Adrenal gland (tissue), 12 donors: ENCODE results near the gene RGCC. TPM values are rescaled to one million over a fixed set of nuclear protein-coding genes. Genes with fewer than 3 reads are reported as not detected.

Source experiments
- DNase-seq, 7 donors: peaks; one replicate each; pipeline ENCODE4 v3.0.0-alpha.2; 2019 to 2020
- H3K27ac ChIP-seq, 5 donors: fragments of 200-600 bp; sonication (generic) in 4 of 5; 1 replicate in 3 of 5; 2 replicates in 2 of 5; pipeline versions ENCODE4 v1.5.1 to v1.8.0; 2016 to 2020; ENCODE audit warnings: mild to moderate bottlenecking in 1 of 5
- H3K27me3 ChIP-seq: fragments of 200-600 bp; 2 replicates; pipeline ENCODE4 v1.8.0; 2021
- H3K36me3 ChIP-seq, 2 donors: fragments of 200-600 bp; replicated peaks in 1 of 2; 1 replicate in 1 of 2; 2 replicates in 1 of 2; pipeline versions ENCODE4 v1.5.1 to v1.8.0; 2018 to 2022
- H3K4me1 ChIP-seq, 2 donors: fragments of 200-600 bp; replicated peaks in 1 of 2; 1 replicate in 1 of 2; 2 replicates in 1 of 2; pipeline versions ENCODE4 v1.5.1 to v1.8.0; 2018 to 2021
- H3K4me3 ChIP-seq, 4 donors: fragments of 200-600 bp; sonication (generic) in 3 of 4; one replicate each; pipeline ENCODE4 v1.5.1; 2016 to 2018
- H3K9me3 ChIP-seq, 3 donors: fragments of 200-600 bp; sonication (generic) in 1 of 3; replicated peaks in 1 of 3; 1 replicate in 2 of 3; 2 replicates in 1 of 3; pipeline versions ENCODE4 v1.5.1 to v1.8.0; 2016 to 2021
- CTCF ChIP-seq, 6 experiments: fragments of 450-650 bp in 4 of 6; fragments of 200-600 bp in 2 of 6; sonication (generic) in 1 of 6; IDR thresholded peaks; 1 replicate in 5 of 6; 2 replicates in 1 of 6; pipeline versions ENCODE4 v1.5.1 to v1.8.0; 2016 to 2021; ENCODE audit warnings: antibody characterized with exemption in 6 of 6, mild to moderate bottlenecking in 2 of 6, moderate library complexity in 1 of 6
- POLR2A ChIP-seq, 2 donors: fragments of 450-650 bp; IDR thresholded peaks; one replicate each; pipeline ENCODE4 v1.6.1; 2017; ENCODE audit warnings: antibody characterized with exemption in 2 of 2, mild to moderate bottlenecking in 2 of 2, moderate library complexity in 1 of 2
- WGBS, 4 donors: extraction: QIAGEN DNeasy Blood & Tissue Kit in 2 of 4; methylation state at CpG; one replicate each; pipeline versions ENCODE4 v1.1.5 to v1.1.7; 2013 to 2017; 5-methylcytosine and 5-hydroxymethylcytosine counted together
- intact Hi-C, 2 donors: fragments of 100-400 bp; cut with DNase I; formaldehyde crosslinking; loops; one replicate each; pipeline versions ENCODE4 v1.14.1 to v1.15.0; 2022 to 2023
- polyA plus RNA-seq, 3 donors: library from polyadenylated mRNA; stranded (reverse); fragments of 200-250 nt in 2 of 3; fragments of 350-450 nt in 1 of 3; fragmentation: Illumina TruSeq in 1 of 3; extraction: RNeasy Lipid Tissue Mini Kit (QIAGEN cat#74804) in 1 of 3; gene quantifications; one replicate each; pipeline ENCODE4 v1.2.3, GENCODE V29; 2013 to 2014
- total RNA-seq, 9 donors: library from RNA; depleted of rRNA in 4 of 9; stranded (reverse); fragments of >200 nt in 4 of 9; fragments of 120-200 nt in 1 of 9; fragmentation: NEBNext Ultra II Directional in 1 of 9; extraction: Animal tissue kit (Norgen Biotek cat#: 25700) in 1 of 9; gene quantifications; one replicate each; pipeline versions ENCODE4 v1.1.0 to v1.2.4, GENCODE V29; 2013 to 2023
- donor health status: healthy with polysubstance abuse.
- donor health status: Bipolar disorder and iron deficiency.
- donor health status: DM: yes; HTN: yes; CAD: no.
- donor health status: DM: no; HTN: no; CAD: no.
- donor health status: DM: no; HTN: no; CAD: no.
- donor health status: DM: yes; HTN: yes; CAD: no.

The RGCC gene
- total and polyA plus RNA-seq, 12 donors: 6.2 to 151 (median 28.8) TPM

DNA sequence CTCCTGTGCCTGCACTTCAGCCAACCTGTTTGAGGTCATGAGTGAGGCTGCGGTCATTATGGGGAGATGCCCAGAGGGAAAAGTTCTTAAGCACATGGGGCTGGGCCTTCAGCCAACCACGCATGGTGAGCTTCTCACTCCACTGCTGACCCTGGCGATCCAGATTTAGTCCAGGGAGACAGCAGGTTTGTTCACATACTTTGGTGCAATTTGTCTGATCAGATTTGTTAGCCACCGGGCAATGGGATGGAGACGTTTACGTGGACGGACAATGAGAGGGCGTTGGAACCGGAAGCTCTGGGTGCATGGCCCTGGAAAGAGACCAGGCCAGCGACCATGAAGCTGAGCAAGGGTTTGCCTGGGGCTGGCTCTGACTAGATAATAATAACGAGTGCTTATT, 56.2 kb downstream of the RGCC start:
- H3K4me1 ChIP-seq: no peaks in the 10 kb centered on the region
- 88 to 94% (median 91%) methylated on average over 11 of the region's 11 CpGs for WGBS, 4 donors
- DNase-seq: no peak
- H3K9me3 ChIP-seq: no peaks in the 10 kb centered on the region
- intact Hi-C loops: loop anchor here in 1 of 2 donors (5.0 kb wide), 1 partner anchor 136 kb away; no protein-coding TSS in a partner anchor
- no peaks in the 10 kb centered on the region for H3K27me3 ChIP-seq
- no peak overlapping the region for H3K27ac ChIP-seq
- TF ChIP-seq POLR2A (IDR thresholded peaks at IDR 0.05) (no peak), CTCF (IDR thresholded peaks at IDR 0.05) (no peak)
- no peak overlapping the region for H3K4me3 ChIP-seq
- H3K36me3 ChIP-seq: no peaks in the 10 kb centered on the region

DNA sequence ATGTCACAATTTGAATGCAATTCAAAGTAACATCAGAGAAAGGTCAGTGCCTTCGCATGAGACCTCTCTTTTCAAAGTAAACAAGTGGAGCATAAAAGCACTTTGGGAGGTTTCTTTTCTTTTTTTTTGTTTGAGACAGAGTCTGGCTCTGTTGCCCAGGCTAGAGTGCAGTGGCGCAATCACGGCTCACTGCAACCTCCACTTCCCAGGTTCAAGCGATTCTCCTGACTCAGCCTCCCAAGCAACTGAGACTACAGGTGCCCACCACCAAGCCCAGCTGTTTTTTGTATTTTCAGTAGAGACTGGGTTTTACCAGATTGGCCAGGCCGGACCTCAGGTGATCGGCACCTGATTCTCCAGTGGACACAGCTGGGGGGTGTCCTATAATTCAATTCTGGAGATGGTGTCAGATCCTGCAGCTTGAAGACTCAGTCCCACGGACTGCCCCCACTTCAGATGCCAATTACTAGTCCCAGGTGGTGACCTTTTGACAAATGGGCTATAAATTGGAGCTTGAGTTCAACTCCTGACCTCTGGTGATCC, 57.6 kb downstream of the RGCC start:
- Histone ChIP-seq H3K36me3 (no peaks in the 10 kb centered on the region), H3K4me3 (no peak overlapping the region), H3K27ac (no peak overlapping the region), H3K9me3 (no peaks in the 10 kb centered on the region), H3K27me3 (no peaks in the 10 kb centered on the region), H3K4me1 (no peaks in the 10 kb centered on the region)
- 90 to 96% (median 93%) methylated on average over 5 to 7 of the region's 7 CpGs for WGBS, 4 donors
- no peak for DNase-seq
- intact Hi-C loops: loop anchor here in 1 of 2 donors (5.0 kb wide), 1 partner anchor 138 kb away; no protein-coding TSS in a partner anchor
- no peak for TF ChIP-seq POLR2A (IDR thresholded peaks at IDR 0.05)
- TF ChIP-seq CTCF (IDR thresholded peaks at IDR 0.05): no peak

DNA sequence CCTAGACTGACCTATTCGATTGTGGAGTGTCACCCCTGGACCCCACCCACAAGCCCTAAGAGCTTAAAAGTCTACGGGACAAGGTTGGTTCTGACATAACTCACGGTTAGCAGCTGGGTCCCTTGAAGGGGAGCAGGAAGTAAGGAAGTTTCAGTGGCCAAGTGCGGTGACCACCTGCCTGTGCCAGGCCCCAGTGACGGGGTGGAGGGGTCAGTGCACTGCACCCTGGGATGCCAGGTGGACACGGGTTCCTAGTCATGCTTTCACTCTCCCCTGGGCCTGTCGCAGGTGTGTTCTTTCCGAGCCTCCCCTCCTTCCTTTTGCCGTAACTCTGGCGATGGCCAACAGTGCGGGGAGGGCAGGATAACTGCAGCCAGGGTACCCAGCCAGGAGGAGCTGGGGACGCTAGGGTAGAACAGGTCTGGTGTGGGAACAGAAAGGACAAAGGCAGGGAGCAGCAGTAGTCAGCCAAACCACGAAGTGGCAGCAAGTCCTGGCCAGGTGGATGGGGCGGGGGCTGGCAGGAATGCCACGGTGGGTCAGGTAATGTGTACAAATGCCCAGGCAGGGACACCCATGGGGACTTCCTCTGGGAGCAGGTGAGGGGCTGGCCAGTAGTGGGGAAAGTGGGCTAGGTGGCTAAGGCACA, 58.3 kb downstream of the RGCC start:
- TF ChIP-seq POLR2A (IDR thresholded peaks at IDR 0.05) (no peak), CTCF (IDR thresholded peaks at IDR 0.05) (no peak)
- Histone ChIP-seq H3K27me3 (no peaks in the 10 kb centered on the region), H3K4me3 (no peak overlapping the region), H3K9me3 (no peaks in the 10 kb centered on the region), H3K4me1 (no peaks in the 10 kb centered on the region), H3K36me3 (no peaks in the 10 kb centered on the region), H3K27ac (no peak overlapping the region)
- intact Hi-C loops: no loop called here
- DNase-seq: no peak
- WGBS, 4 donors: 90 to 93% (median 91%) methylated on average over 13 to 15 of the region's 15 CpGs

DNA sequence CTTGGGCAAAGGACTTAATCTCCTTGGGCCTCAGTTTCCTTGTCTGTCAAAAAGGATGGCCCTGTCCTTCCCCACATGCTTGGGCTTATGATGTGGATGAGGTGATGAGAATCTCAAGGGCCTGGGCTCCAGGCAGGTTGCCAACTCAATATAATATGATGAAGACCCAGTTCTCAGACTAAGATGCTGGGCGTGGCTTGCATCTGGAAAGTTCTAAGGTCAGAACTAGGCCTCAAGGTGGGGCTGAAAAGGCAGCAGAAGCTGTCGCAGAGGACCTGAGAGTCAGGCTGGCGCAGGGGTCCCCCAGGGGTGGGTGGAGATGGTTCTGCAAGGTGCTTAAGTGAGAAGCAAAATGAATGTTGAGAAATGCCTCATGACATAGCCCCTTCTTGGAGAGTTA, 58.8 kb downstream of the RGCC start:
- Histone ChIP-seq H3K4me1 (no peaks in the 10 kb centered on the region), H3K4me3 (no peak overlapping the region), H3K27ac (no peak overlapping the region), H3K9me3 (no peaks in the 10 kb centered on the region), H3K27me3 (no peaks in the 10 kb centered on the region), H3K36me3 (no peaks in the 10 kb centered on the region)
- 86 to 97% (median 94%) methylated on average over 3 of the region's 3 CpGs for WGBS, 4 donors
- TF ChIP-seq CTCF (IDR thresholded peaks at IDR 0.05) (no peak), POLR2A (IDR thresholded peaks at IDR 0.05) (no peak)
- intact Hi-C loops: no loop called here
- no peak for DNase-seq
